ENCODE data around the gene MAT2B.

Gene MAT2B

GRCh38 chr5:163460562-163461171, 44.8 kb upstream of the MAT2B start, which contains the start of gene HMMR:
Gene HMMR (plus strand): TSS chr5:163460632. CDS start chr5:163460693, 61 bp downstream.
- TF ChIP-seq CTCF (IDR thresholded peaks at IDR 0.05; ENCODE audit: low read depth, low read length), result no peak
- DNase-seq (ENCODE audit: extremely low read depth, low read depth), result no peak

DNA sequence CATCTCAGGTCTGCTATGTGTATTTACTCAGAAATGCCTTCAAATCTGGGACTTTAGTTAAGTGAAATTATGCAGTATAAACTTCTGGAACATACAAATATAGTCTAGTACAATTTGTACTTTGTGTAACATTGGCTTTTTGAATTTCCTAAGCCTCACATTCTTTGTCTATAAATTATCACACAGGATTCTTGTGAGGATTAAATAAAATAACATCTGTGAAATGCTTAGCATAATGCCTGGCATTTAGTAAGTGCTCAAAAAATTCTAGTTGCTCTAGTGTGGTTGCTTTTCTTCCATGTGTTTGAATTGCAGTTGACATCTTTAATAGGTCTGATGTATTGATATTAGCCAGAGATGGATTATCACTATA, 42.4 kb upstream of the MAT2B start:
- TF ChIP-seq CTCF (IDR thresholded peaks at IDR 0.05; ENCODE audit: low read depth, low read length), result no peak

GRCh38 chr5:163467682-163468081, 37.7 kb upstream of the MAT2B start:
- DNase-seq (ENCODE audit: extremely low read depth, low read depth), result no peak
- no peak for TF ChIP-seq CTCF (IDR thresholded peaks at IDR 0.05; ENCODE audit: low read depth, low read length)

More for the DNA sequence above, 42.4 kb upstream of the MAT2B start:
- DNase-seq (ENCODE audit: extremely low read depth, low read depth), result no peak

- TF ChIP-seq CTCF (IDR thresholded peaks at IDR 0.05; ENCODE audit: low read depth, low read length), result no peak
- no peak for DNase-seq (ENCODE audit: extremely low read depth, low read depth)
Observed at GRCh38 chr5:163473635-163474243, 31.7 kb upstream of the MAT2B start.

GRCh38 chr5:163475411-163475810, 30.0 kb upstream of the MAT2B start:
- TF ChIP-seq CTCF (IDR thresholded peaks at IDR 0.05; ENCODE audit: low read depth, low read length), result no peak
- DNase-seq (ENCODE audit: extremely low read depth, low read depth), result no peak

DNA sequence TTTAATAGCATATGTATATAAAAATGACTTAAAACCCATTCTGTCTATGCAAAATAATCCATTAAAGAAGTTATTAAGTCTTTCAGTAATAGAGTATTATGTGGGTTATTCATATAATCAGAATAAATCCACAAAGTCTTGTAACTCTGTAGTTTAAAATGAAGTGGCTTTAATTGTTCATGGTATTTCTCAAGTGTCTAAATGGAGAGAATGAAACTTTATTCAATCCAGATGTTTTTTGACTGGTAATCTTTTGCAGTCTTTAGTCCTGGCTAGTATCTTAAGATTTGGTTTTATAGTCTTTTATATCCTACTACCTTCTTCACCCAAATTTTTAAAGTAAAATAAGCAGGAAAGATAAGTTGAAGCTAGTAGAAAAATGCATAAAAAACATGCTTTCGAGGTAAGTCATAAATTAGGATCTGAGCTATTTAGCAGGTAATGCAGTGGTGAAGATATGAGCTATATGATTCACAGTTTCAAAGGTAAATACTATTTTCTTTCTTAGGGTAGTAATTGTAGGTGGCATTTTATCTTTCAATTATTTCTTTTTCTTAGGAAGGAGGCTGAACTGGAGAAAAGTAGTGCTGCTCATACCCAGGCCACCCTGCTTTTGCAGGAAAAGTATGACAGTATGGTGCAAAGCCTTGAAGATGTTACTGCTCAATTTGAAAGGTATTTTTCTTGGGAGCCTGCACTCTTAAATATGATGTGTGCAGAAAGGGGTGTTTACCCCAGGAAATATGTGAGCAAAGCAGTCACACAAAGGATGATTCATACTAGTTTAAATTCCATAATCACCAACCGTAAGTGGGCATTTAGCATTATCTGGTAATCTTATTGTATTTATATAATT, 27.1 kb upstream of the MAT2B start:
- DNase-seq (ENCODE audit: extremely low read depth, low read depth), result no peak
- no peak for TF ChIP-seq CTCF (IDR thresholded peaks at IDR 0.05; ENCODE audit: low read depth, low read length)

- no peak for TF ChIP-seq CTCF (IDR thresholded peaks at IDR 0.05; ENCODE audit: low read depth, low read length)
- no peak for DNase-seq (ENCODE audit: extremely low read depth, low read depth)
Observed at GRCh38 chr5:163478982-163479271, 26.5 kb upstream of the MAT2B start.
